Endothelial cell of umbilical vein (primary cell): ENCODE results near the gene VPS35L. TPM values are rescaled to one million over a fixed set of nuclear protein-coding genes. Genes with fewer than 3 reads are reported as not detected.

Source experiments
- BruUV-seq: library from RNA; stranded (reverse); fragments of 400-500 nt; replicated peaks from 2 replicates; lab custom pipeline; 2021; lab: Mats Ljungman, UMichigan
- CTCF ChIA-PET: fragments of 300-600, 350-600 bp; sonication (Branson Sonifier 250); formaldehyde crosslinking; loops from one replicate; lab custom pipeline; 2021; ENCODE audit warnings: antibody characterized with exemption, inconsistent platforms; lab: Charles Lee
- POLR2A ChIA-PET: fragments of 300-600, 350-600 bp; sonication (Branson Sonifier 250); formaldehyde crosslinking; loops from one replicate; lab custom pipeline; 2021; ENCODE audit warnings: antibody characterized with exemption, inconsistent platforms; lab: Charles Lee
- DNase-seq: peaks from one replicate; pipeline ENCODE4 v3.0.0-alpha.2; 2011; ENCODE audit warnings: low read depth, low spot score
- FAIRE-seq: peaks from 2 replicates; lab custom pipeline; 2011; peaks lifted over from hg19 to GRCh38; lab: Jason Lieb, UNC
- H2AFZ ChIP-seq: 2 replicates; pipeline ENCODE4 v1.6.0; 2012; ENCODE audit warnings: low read depth, low read length, control low read depth, inconsistent platforms
- H3K27ac ChIP-seq: 2 replicates; pipeline ENCODE4 v1.5.1; 2011; ENCODE audit warnings: low read depth, mild to moderate bottlenecking, control low read depth, low read length, moderate library complexity; ENCODE audit not compliant: insufficient read depth
- H3K27me3 ChIP-seq, 2 experiments: 2 replicates each; pipeline versions ENCODE4 v1.6.0 to v1.6.1; 2011; ENCODE audit warnings: low read length in 2 of 2, mixed read lengths in 1 of 2; ENCODE audit not compliant: control insufficient read depth in 2 of 2, insufficient read depth in 2 of 2
- H3K36me3 ChIP-seq, 2 experiments: 2 replicates in 1 of 2; 3 replicates in 1 of 2; pipeline ENCODE4 v1.5.1; 2011; ENCODE audit warnings: low read length in 2 of 2, mild to moderate bottlenecking in 1 of 2, moderate library complexity in 1 of 2; ENCODE audit not compliant: control insufficient read depth in 2 of 2, insufficient read depth in 2 of 2; ENCODE audit errors: extremely low read depth in 1 of 2
- H3K4me1 ChIP-seq: 3 replicates; pipeline ENCODE4 v1.5.1; 2011; ENCODE audit warnings: mild to moderate bottlenecking, low read length; ENCODE audit not compliant: control insufficient read depth, insufficient read depth; ENCODE audit errors: extremely low read depth
- H3K4me2 ChIP-seq: 2 replicates; pipeline ENCODE4 v1.6.1; 2011; ENCODE audit warnings: low read length, control low read depth, mixed read lengths; ENCODE audit not compliant: insufficient read depth
- H3K4me3 ChIP-seq, 3 experiments: fragments of 200-600 bp in 1 of 3; sonication (generic), shearing (Covaris generic) in 1 of 3; replicated peaks in 1 of 3; 2 replicates each; pipeline ENCODE4 v1.5.1; 2011 to 2016; ENCODE audit warnings: control low read depth in 3 of 3, low read length in 3 of 3, mild to moderate bottlenecking in 2 of 3, inconsistent platforms in 1 of 3, low read depth in 1 of 3, moderate library complexity in 1 of 3; ENCODE audit not compliant: insufficient read depth in 1 of 3
- H3K79me2 ChIP-seq: 2 replicates; pipeline ENCODE4 v1.6.0; 2012; ENCODE audit warnings: low read length, inconsistent platforms; ENCODE audit not compliant: control insufficient read depth, insufficient read depth
- H3K9ac ChIP-seq: replicated peaks from 2 replicates; pipeline ENCODE3; 2011; ENCODE audit warnings: low read length, control low read depth; ENCODE audit not compliant: insufficient read depth; ENCODE audit errors: extremely low read depth
- H3K9me1 ChIP-seq: replicated peaks from 3 replicates; pipeline ENCODE4 v1.6.0; 2011; ENCODE audit warnings: mild to moderate bottlenecking, low read length; ENCODE audit not compliant: control insufficient read depth, insufficient read depth; ENCODE audit errors: extremely low read depth
- H3K9me3 ChIP-seq: replicated peaks from 2 replicates; pipeline ENCODE4 v1.5.1; 2012; ENCODE audit warnings: low read length, inconsistent platforms; ENCODE audit not compliant: control insufficient read depth, insufficient read depth
- H4K20me1 ChIP-seq: replicated peaks from 2 replicates; pipeline ENCODE3; 2011; ENCODE audit warnings: mild to moderate bottlenecking, low read length; ENCODE audit not compliant: control insufficient read depth, insufficient read depth; ENCODE audit errors: extremely low read depth
- CTCF ChIP-seq, 2 donors: IDR thresholded peaks; 1 replicate in 1 of 2; 2 replicates in 1 of 2; pipeline ENCODE4 v1.5.1; 2011; ENCODE audit warnings: low read length in 2 of 2, mild to moderate bottlenecking in 2 of 2, moderate library complexity in 2 of 2, control low read depth in 1 of 2, inconsistent platforms in 1 of 2, low read depth in 1 of 2; ENCODE audit not compliant: insufficient read depth in 1 of 2; ENCODE audit errors: extremely low read depth in 1 of 2
- EZH2 ChIP-seq: IDR thresholded peaks from 2 replicates; pipeline ENCODE4 v1.6.1; 2012; ENCODE audit warnings: borderline replicate concordance, low read depth, mild to moderate bottlenecking, moderate library complexity, low read length, inconsistent platforms; ENCODE audit not compliant: severe bottlenecking
- FOS ChIP-seq: IDR thresholded peaks from 2 replicates; pipeline ENCODE4 v1.6.1; 2011; ENCODE audit warnings: mild to moderate bottlenecking, low read length, moderate library complexity, borderline replicate concordance; ENCODE audit not compliant: insufficient read depth
- GATA2 ChIP-seq: IDR thresholded peaks from 2 replicates; pipeline ENCODE4 v1.7.0; 2011; ENCODE audit warnings: low read depth, mild to moderate bottlenecking, moderate library complexity, mixed read lengths, low read length; ENCODE audit not compliant: insufficient read length, insufficient read depth
- JUN ChIP-seq: IDR thresholded peaks from 2 replicates; pipeline ENCODE4 v1.6.1; 2011; ENCODE audit warnings: borderline replicate concordance, low read depth; ENCODE audit not compliant: insufficient read length, insufficient read depth
- MAX ChIP-seq: IDR thresholded peaks from 2 replicates; pipeline ENCODE4 v1.6.1; 2011; ENCODE audit not compliant: insufficient read depth, insufficient read length
- MYC ChIP-seq: IDR thresholded peaks from one replicate; pipeline ENCODE4 v1.6.1; 2011; ENCODE audit warnings: mild to moderate bottlenecking, low read depth, low read length
- POLR2A ChIP-seq: IDR thresholded peaks from 2 replicates; pipeline ENCODE4 v1.6.1; 2012; ENCODE audit warnings: low read depth, mild to moderate bottlenecking, control low read depth, low read length
- POLR2AphosphoS5 ChIP-seq: IDR thresholded peaks from 2 replicates; pipeline ENCODE4 v1.6.1; 2012; ENCODE audit warnings: low read depth, mild to moderate bottlenecking, control low read depth, low read length, moderate library complexity; ENCODE audit not compliant: insufficient read depth
- dilution Hi-C: fragments of 300-500 bp; cut with MboI; formaldehyde crosslinking; loops from one replicate; pipeline ENCODE4 v1.15.0; 2019; ENCODE audit warnings: low sequenced_read_pairs; ENCODE audit not compliant: extremely low pct_ligation_motif_present
- intact Hi-C: fragments of 100-400 bp; cut with micrococcal nuclease; formaldehyde crosslinking; loops from one replicate; pipeline ENCODE4 v1.10.0; 2022
- polyA plus RNA-seq, 4 experiments: library from polyadenylated mRNA; depleted of rRNA in 3 of 4; stranded (reverse) in 3 of 4; unstranded in 1 of 4; fragments of >200 nt; gene quantifications; 2 replicates each; pipeline versions ENCODE4 v1.2.1 to v1.2.3, GENCODE V29; 2011 to 2012; ENCODE audit warnings: missing spikeins in 1 of 4
- total RNA-seq: library from RNA; stranded (reverse); gene quantifications from 2 replicates; pipeline ENCODE4 v1.2.3, GENCODE V29; 2021

Gene VPS35L
- total and polyA plus RNA-seq, 2 donors (not counting 3 experiments of a cell fraction or from before 2014, with no cell fraction given) = 49.1 to 91.1 TPM

GRCh38 chr16:19573997-19574396 lies 18.5 kb downstream of the VPS35L start:
- ChIA-PET CTCF (interaction anchor here (1.8 kb wide), 1 partner anchor 10 kb away, joined by 10 read pairs; no protein-coding TSS in a partner anchor), POLR2A (no interaction called here)
- Histone ChIP-seq H2AFZ (no peak overlapping the region), H3K9me3 (no peaks in the 10 kb centered on the region), H3K9ac (no peak overlapping the region), H3K79me2 (no peaks in the 10 kb centered on the region), H3K27me3 (no peaks in the 10 kb centered on the region), H3K36me3 (peaks cover 7 to 24% of the 10 kb centered on the region in 2 experiments), H3K4me1 (no peaks in the 10 kb centered on the region), H4K20me1 (no peaks in the 10 kb centered on the region), H3K27ac (no peak overlapping the region), H3K4me3 (no peak overlapping the region), H3K4me2 (no peak overlapping the region), H3K9me1 (no peaks in the 10 kb centered on the region)
- TF ChIP-seq EZH2 (no peak), GATA2 (no peak), FOS (no peak)
- no peak for DNase-seq
- FAIRE-seq = no peak
- no TSS peak for BruUV-seq
- dilution Hi-C loops (no loop called here), intact Hi-C loops (no loop called here)

- no peak overlapping the region for H3K9ac ChIP-seq
- no peaks in the 10 kb centered on the region for H3K4me1 ChIP-seq
- H4K20me1 ChIP-seq = no peaks in the 10 kb centered on the region
- no peak overlapping the region for H3K27ac ChIP-seq
- H2AFZ ChIP-seq = no peak overlapping the region
- dilution Hi-C loops (no loop called here), intact Hi-C loops (no loop called here)
- no peak for TF ChIP-seq MAX
- TF ChIP-seq POLR2A = no peak
- TF ChIP-seq POLR2AphosphoS5 = no peak
- TF ChIP-seq CTCF (IDR thresholded peaks at IDR 0.05; ENCODE audit: extremely low read depth in 1 of 2, insufficient read depth in 1 of 2, low read depth in 1 of 2, low read length in 2 of 2) = no peak
- no peak for TF ChIP-seq EZH2
- no peak for TF ChIP-seq FOS
- TF ChIP-seq JUN = no peak
- no peak for TF ChIP-seq MYC
- no peak for TF ChIP-seq GATA2
- H3K9me3 ChIP-seq = no peaks in the 10 kb centered on the region
- ChIA-PET CTCF (no interaction called here), POLR2A (no interaction called here)
- DNase-seq (no peak), FAIRE-seq (no peak)
- BruUV-seq = no TSS peak
- no peaks in the 10 kb centered on the region for H3K79me2 ChIP-seq
- no peak overlapping the region for H3K4me2 ChIP-seq
- H3K27me3 ChIP-seq = no peaks in the 10 kb centered on the region
- peaks cover 7 to 23% of the 10 kb centered on the region in 2 experiments for H3K36me3 ChIP-seq
- H3K9me1 ChIP-seq = no peaks in the 10 kb centered on the region
- H3K4me3 ChIP-seq = no peak overlapping the region
Observed at GRCh38 chr16:19574615-19575014, 19.1 kb downstream of the VPS35L start.
